Activated CD4-positive, alpha-beta memory T cell treated with anti-CD3 and anti-CD28 coated beads for 36 hours (primary cell): ENCODE measurements around the gene RIPK1. TPM values are rescaled to one million over a fixed set of nuclear protein-coding genes. Genes with fewer than 3 reads are reported as not detected.

Experiments
- CTCF ChIA-PET: fragments of 350-600 bp; sonication (Branson Sonifier 250); formaldehyde crosslinking; loops from one replicate; lab custom pipeline; 2021; ENCODE audit warnings: antibody characterized with exemption, inconsistent platforms; lab: Charles Lee
- POLR2A ChIA-PET: fragments of 350-600 bp; sonication (Branson Sonifier 250); formaldehyde crosslinking; loops from one replicate; lab custom pipeline; 2021; ENCODE audit warnings: antibody characterized with exemption; lab: Charles Lee
- DNase-seq: peaks from one replicate; pipeline ENCODE4 v3.0.0-alpha.2; 2020
- H3K27ac Mint-ChIP-seq: one replicate; pipeline ENCODE4 v1.8.0; 2021; ENCODE audit warnings: mixed read lengths
- H3K27me3 Mint-ChIP-seq: one replicate; pipeline ENCODE4 v1.8.0; 2021; ENCODE audit warnings: mixed read lengths
- H3K36me3 Mint-ChIP-seq: one replicate; pipeline ENCODE4 v1.8.0; 2021; ENCODE audit warnings: mixed read lengths
- H3K4me1 Mint-ChIP-seq: one replicate; pipeline ENCODE4 v1.8.0; 2021; ENCODE audit warnings: low read depth, mixed read lengths
- H3K4me3 Mint-ChIP-seq: one replicate; pipeline ENCODE4 v1.8.0; 2021; ENCODE audit warnings: mild to moderate bottlenecking, mixed read lengths
- H3K9me3 Mint-ChIP-seq: one replicate; pipeline ENCODE4 v1.8.0; 2021; ENCODE audit warnings: mixed read lengths
- intact Hi-C: fragments of 100-400 bp; cut with micrococcal nuclease; formaldehyde crosslinking; loops from one replicate; pipeline ENCODE4 v1.15.1; 2023
- total RNA-seq, 2 experiments: library from RNA; stranded (reverse); gene quantifications; one replicate each; pipeline ENCODE4 v1.2.3, GENCODE V29; 2021

RIPK1 gene
- total RNA-seq, 2 experiments from 2014 or later = 18.5 to 18.6 TPM

DNA sequence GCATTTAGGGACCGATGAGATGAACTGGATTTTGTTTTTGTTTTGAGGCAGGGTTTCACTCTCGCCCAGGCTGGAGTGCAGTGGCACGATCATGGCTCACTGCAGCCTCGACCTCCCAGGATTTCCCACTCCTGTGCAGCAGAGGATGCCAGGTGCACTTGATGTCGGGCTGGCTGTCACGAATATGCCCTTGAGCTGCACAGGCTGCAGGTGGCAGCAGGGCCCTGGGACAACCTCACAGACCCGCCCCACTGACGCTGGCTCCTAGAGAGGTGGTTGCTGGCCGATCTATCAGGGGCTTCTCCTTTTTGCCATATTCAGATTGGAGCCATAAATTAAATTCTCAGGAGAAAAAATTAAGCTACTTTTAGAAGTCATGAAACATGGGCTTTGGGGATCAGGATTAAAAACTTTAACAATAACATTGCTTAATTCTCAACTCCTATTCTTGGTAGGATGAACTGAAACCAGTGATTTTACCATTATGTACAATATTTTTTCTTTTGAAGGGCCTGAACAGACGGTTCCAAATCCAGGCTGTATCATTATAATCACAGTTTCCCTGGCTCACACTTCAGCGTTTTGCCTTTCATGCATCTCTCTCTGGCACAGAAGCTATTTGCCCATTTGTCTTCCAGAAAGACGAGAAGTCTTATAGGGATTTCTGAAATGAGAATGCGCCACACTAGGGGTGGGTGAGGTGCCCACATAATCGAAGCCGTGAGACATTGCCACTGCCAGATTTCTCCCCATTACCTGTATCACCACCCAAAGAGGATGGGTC, 36.2 kb upstream of the RIPK1 start:
- CTCF ChIA-PET = no interaction called here
- intact Hi-C loops = loop anchor here (2.0 kb wide), 1 partner anchor 33 kb away; the partner anchor contains the start of gene NQO2
- Mint-ChIP-seq H3K4me3 (no peak overlapping the region), H3K27ac (no peak overlapping the region), H3K9me3 (no peaks in the 10 kb centered on the region), H3K4me1 (peaks cover 10% of the 10 kb centered on the region), H3K36me3 (no peaks in the 10 kb centered on the region), H3K27me3 (no peaks in the 10 kb centered on the region)
- POLR2A ChIA-PET = no interaction called here
- peak; percentile 39 for DNase-seq

DNA sequence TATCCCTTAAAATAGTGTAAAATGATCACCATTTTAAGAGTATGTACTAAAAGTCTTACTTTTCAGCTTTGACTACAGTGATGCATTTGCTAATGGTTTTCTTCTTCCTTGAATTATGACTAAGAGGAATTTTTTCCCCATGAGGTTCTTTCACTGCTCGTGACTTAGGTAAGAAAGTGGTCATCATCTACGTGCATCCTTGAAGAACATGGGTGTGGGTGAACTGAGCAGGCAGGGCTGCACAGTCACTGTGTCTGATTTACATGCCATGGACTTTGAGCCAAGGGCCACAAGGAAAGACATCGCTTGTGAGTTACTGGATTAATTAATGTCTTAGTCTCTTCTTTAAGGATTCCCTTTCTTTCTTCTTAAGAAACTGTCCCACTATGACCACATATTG, 35.3 kb upstream of the RIPK1 start:
- H3K9me3 Mint-ChIP-seq = no peaks in the 10 kb centered on the region
- H3K36me3 Mint-ChIP-seq = no peaks in the 10 kb centered on the region
- H3K4me3 Mint-ChIP-seq = no peak overlapping the region
- ChIA-PET POLR2A (no interaction called here), CTCF (no interaction called here)
- H3K27ac Mint-ChIP-seq = no peak overlapping the region
- DNase-seq = no peak
- intact Hi-C loops = loop anchor here (2.0 kb wide), 1 partner anchor 34 kb away; the partner anchor contains the start of gene NQO2
- H3K4me1 Mint-ChIP-seq = peaks cover 5% of the 10 kb centered on the region
- H3K27me3 Mint-ChIP-seq = no peaks in the 10 kb centered on the region

DNA sequence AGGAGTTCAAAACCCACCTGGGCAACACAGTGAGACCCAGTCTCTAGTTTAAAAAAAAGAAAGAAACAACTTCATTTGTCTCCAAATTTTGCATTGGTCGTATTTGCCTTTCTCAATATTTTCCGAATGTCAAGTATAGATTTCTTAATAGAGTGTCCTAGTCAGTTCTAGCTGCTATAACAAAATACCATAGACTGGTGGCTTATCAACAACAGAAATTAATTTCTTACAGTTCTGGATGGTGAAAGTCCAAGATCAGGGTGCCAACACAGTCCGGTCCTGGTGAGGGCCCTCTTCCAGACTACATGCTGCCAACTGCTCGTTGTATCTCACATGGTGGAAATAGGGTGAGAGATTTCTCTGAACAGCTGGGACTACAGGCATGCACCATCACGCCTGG, 34.6 kb upstream of the RIPK1 start:
- Mint-ChIP-seq H3K27ac (no peak overlapping the region), H3K4me1 (peaks cover 2% of the 10 kb centered on the region), H3K4me3 (no peak overlapping the region), H3K27me3 (no peaks in the 10 kb centered on the region), H3K36me3 (no peaks in the 10 kb centered on the region), H3K9me3 (no peaks in the 10 kb centered on the region)
- DNase-seq = no peak
- POLR2A ChIA-PET = no interaction called here
- CTCF ChIA-PET = no interaction called here
- intact Hi-C loops = loop anchor here (2.0 kb wide), 1 partner anchor 35 kb away; the partner anchor contains the start of gene NQO2

DNA sequence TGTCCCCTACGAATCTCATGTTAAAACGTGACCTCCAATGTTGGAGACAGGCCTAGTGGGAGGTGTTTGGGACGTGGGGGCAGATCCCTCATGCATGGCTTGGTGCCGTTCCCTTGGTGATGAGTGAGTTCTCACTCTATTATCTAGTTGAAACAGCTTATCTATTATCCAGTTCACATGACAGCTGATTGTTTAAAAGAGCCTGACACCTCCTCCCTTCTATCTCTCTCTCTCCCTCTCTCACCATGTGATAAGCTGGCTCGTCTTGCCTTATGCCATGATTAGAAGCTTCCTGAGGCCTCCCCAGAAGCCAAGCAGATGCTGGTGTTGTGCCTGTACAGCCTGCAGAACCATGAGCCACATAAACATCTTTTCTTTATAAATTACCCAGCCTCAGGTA, 32.9 kb upstream of the RIPK1 start:
- H3K36me3 Mint-ChIP-seq = no peaks in the 10 kb centered on the region
- CTCF ChIA-PET = no interaction called here
- no peak overlapping the region for H3K4me3 Mint-ChIP-seq
- intact Hi-C loops = no loop called here
- POLR2A ChIA-PET = interaction anchor here (0.7 kb wide), 1 partner anchor 45 kb away, joined by 3 read pairs; no protein-coding TSS in a partner anchor
- no peaks in the 10 kb centered on the region for H3K9me3 Mint-ChIP-seq
- DNase-seq = no peak
- H3K27ac Mint-ChIP-seq = no peak overlapping the region
- H3K27me3 Mint-ChIP-seq = no peaks in the 10 kb centered on the region
- peaks cover 2% of the 10 kb centered on the region for H3K4me1 Mint-ChIP-seq

DNA sequence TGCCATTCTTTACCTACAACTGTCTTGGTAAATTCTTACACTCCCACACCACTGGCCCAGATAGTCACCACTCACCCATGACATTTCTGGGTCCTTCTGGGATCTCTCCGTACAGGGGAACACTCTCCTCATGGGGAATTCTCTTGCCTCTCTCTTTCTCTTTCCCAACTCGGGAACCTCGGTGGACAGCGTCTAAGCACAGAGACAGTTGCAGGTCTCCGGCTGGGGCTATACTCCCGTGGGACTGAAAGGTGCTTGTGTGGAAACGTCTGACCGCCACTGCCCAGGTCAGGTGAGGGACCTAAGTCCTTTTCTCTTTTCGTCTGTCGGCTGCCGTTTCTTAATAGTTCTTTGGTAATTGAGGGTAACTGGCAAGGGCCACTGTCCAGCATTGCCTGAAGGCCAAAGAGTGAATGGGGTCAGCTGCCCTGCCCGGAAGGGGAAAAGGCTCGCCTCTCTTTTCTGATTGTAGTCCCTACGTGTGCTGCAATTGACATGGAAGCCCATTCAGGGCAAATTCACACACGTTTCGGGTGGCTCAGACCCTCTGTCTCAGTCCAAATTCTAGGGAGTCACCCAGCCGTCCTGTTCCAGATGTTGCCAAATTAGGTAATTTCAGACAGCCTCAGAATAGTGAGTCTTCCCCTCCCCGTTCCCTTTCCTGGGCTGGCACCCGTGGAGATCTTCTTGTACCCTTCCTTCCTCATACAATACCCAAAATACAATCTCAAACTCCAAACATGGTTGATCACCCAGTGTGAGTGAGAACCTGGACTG, 31.2 kb upstream of the RIPK1 start:
- intact Hi-C loops = no loop called here
- H3K9me3 Mint-ChIP-seq = no peaks in the 10 kb centered on the region
- DNase-seq = no peak
- no peaks in the 10 kb centered on the region for H3K36me3 Mint-ChIP-seq
- H3K27ac Mint-ChIP-seq = no peak overlapping the region
- ChIA-PET CTCF (no interaction called here), POLR2A (no interaction called here)
- no peak overlapping the region for H3K4me3 Mint-ChIP-seq
- H3K27me3 Mint-ChIP-seq = no peaks in the 10 kb centered on the region
- no peaks in the 10 kb centered on the region for H3K4me1 Mint-ChIP-seq

DNA sequence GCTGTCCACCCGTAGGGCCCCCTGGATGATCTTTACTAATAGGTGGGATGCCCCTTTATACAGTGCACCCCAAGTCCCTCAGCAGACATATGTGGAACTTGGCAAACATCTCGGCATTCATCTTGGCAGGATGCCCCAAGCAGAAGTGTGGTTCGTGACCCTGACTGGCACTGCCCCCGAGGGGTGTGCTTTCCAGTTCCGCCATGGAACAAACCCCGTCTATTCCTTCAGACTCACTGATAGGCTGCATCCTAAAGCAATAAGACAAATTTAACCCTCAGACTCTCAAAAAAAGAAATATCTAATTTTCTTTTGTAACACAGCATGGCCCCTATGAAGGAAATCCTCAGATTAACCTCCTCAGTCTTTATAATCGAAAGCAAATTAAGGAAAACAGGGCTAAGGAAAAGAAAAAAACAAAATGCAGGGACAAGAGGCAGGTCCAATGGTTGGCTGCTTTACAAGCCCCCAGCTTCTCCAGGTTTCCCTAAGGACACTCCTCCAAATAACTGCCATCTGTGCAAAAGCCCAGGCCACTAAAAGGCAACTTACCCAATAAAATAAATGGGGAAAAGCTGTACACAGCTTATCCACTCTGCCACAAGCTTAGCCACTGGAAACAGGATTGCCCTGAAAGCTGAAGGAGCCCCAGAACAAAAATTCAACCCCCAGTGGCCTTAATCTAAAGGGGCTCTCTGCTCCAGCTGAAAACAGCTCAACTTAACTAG, 30.5 kb upstream of the RIPK1 start:
- Mint-ChIP-seq H3K4me3 (no peak overlapping the region), H3K27me3 (no peaks in the 10 kb centered on the region)
- POLR2A ChIA-PET = interaction anchor here (1.4 kb wide), 1 partner anchor 12 kb away, joined by 5 read pairs; no protein-coding TSS in a partner anchor

DNA sequence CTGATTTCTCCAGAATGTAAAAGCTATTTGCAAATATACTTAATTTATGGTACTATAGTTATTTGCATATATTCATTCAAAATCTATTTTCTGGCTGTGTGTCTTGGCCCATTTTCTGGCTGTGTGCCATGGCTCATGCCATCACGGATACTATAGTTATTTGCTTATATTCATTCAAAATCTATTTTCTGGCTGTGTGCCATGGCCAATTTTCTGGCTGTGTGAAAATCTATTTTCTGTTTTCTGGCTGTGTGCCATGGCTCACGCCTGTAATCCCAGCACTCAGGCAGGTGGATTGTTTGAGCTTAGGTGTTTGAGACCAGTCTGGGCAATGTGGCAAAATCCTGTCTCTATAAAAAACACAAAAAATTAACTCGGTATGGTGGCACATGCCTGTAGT, 28.9 kb upstream of the RIPK1 start:
- intact Hi-C loops = no loop called here
- no peaks in the 10 kb centered on the region for H3K9me3 Mint-ChIP-seq
- no peaks in the 10 kb centered on the region for H3K27me3 Mint-ChIP-seq
- H3K4me3 Mint-ChIP-seq = no peak overlapping the region
- H3K4me1 Mint-ChIP-seq = no peaks in the 10 kb centered on the region
- H3K27ac Mint-ChIP-seq = no peak overlapping the region
- H3K36me3 Mint-ChIP-seq = no peaks in the 10 kb centered on the region
- DNase-seq = no peak
- CTCF ChIA-PET = interaction anchor here (1.1 kb wide), 1 partner anchor 37 kb away, joined by 3 read pairs; no protein-coding TSS in a partner anchor
- POLR2A ChIA-PET = interaction anchor here (1.1 to 1.4 kb wide), 2 partner anchors 13 to 50 kb away, joined by 4 to 5 read pairs; no protein-coding TSS in a partner anchor

More for the DNA sequence above, 30.5 kb upstream of the RIPK1 start:
- no peaks in the 10 kb centered on the region for H3K36me3 Mint-ChIP-seq
- CTCF ChIA-PET = no interaction called here
- intact Hi-C loops = no loop called here
- no peak overlapping the region for H3K27ac Mint-ChIP-seq
- H3K9me3 Mint-ChIP-seq = no peaks in the 10 kb centered on the region
- no peak for DNase-seq
- H3K4me1 Mint-ChIP-seq = no peaks in the 10 kb centered on the region

DNA sequence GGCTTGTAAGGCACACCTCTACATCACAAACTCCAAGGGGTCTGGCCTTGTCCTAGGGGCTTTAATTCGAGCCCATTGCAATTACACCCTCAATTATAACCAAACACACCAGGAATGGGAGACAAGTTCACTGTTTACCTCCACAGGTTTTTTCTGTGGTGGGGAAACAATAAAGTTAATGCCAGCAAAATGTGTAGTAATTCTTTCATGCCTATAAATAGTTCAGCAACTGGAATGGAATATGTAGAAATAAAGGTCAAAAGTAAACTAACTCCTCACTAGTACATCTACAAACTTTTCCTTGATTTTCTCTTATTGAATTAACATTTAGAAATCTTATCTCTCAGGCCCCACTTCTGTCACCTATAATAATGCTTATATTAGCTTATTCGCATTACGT, 27.1 kb upstream of the RIPK1 start:
- POLR2A ChIA-PET = no interaction called here
- CTCF ChIA-PET = interaction anchor here (1.0 kb wide), 1 partner anchor 40 kb away, joined by 3 read pairs; no protein-coding TSS in a partner anchor

DNA sequence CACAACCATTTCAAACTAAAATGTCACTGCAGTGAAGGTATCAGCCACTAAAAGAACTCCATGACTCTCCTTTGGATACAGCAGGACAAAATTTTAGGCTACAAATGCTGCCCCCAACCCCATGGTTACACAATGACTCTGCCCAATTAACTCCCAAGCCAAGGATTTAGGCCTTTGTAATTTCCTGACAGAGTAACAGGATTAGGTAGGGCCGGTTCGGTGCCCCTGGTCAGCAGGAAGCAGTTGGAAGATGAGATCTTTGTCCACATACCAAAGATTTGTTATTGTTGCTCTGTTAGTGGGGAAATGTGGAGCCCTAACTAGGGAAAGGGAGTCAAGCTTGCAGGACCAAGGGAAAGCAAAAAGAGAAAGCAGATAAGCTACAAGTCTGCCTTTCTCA, 26.7 kb upstream of the RIPK1 start:
- Mint-ChIP-seq H3K36me3 (no peaks in the 10 kb centered on the region), H3K4me3 (no peak overlapping the region), H3K9me3 (no peaks in the 10 kb centered on the region), H3K27me3 (no peaks in the 10 kb centered on the region), H3K27ac (no peak overlapping the region), H3K4me1 (peaks cover 5% of the 10 kb centered on the region)
- DNase-seq = no peak
- intact Hi-C loops = no loop called here
- ChIA-PET POLR2A (no interaction called here), CTCF (interaction anchor here (1.0 kb wide), 1 partner anchor 40 kb away, joined by 3 read pairs; no protein-coding TSS in a partner anchor)

More for the DNA sequence above, 27.1 kb upstream of the RIPK1 start:
- Mint-ChIP-seq H3K4me1 (peaks cover 1% of the 10 kb centered on the region), H3K9me3 (no peaks in the 10 kb centered on the region), H3K36me3 (no peaks in the 10 kb centered on the region), H3K4me3 (no peak overlapping the region), H3K27ac (no peak overlapping the region), H3K27me3 (no peaks in the 10 kb centered on the region)
- intact Hi-C loops = no loop called here
- DNase-seq = no peak

DNA sequence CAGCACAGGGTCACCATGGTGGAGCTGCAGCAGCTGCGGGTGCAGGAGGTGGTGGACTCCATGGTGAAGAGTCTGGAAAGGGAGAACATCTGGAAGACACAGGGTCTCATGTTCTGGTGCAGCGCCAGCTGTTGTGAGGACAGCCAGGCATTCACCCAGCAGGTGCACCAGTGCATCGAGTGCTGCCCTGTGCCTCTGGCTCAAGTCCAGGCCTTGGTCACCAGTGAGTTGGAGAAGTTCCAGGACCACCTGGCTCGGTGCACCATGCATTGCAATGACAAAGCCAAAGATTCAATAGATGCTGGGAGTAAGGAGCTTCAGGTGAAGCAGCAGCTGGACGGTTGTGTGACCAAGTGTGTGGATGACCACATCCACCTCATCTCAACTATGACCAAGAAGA, 22.9 kb upstream of the RIPK1 start:
- DNase-seq = no peak
- no peaks in the 10 kb centered on the region for H3K27me3 Mint-ChIP-seq
- CTCF ChIA-PET = interaction anchor here (0.8 kb wide), 1 partner anchor 43 kb away, joined by 3 read pairs; no protein-coding TSS in a partner anchor
- no peak overlapping the region for H3K4me3 Mint-ChIP-seq
- intact Hi-C loops = no loop called here
- POLR2A ChIA-PET = no interaction called here
- H3K9me3 Mint-ChIP-seq = no peaks in the 10 kb centered on the region
- no peaks in the 10 kb centered on the region for H3K36me3 Mint-ChIP-seq
- no peak overlapping the region for H3K27ac Mint-ChIP-seq
- H3K4me1 Mint-ChIP-seq = peaks cover 8% of the 10 kb centered on the region

DNA sequence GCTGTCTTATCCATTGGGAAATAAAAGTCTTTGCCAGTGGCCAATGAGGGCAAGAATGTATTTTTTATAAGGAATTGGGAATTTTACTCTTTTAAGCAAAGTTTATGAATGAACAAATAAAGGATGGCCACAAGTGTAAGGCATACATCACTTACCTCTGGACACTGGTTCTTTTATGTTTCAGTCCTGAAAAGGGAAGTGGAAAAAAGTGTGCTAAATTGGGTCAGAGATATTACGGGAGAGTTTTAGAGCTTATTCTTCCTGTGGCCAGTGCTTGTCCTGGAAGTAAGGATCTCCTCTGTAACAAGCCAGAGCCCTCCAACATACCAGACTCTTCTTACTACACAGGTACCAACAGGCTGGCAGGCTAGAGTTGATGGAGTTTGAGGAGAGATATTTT, 22.5 kb upstream of the RIPK1 start:
- no peak for DNase-seq
- H3K4me1 Mint-ChIP-seq = peaks cover 8% of the 10 kb centered on the region
- H3K27me3 Mint-ChIP-seq = no peaks in the 10 kb centered on the region
- H3K9me3 Mint-ChIP-seq = no peaks in the 10 kb centered on the region
- no peak overlapping the region for H3K27ac Mint-ChIP-seq
- ChIA-PET CTCF (interaction anchor here (0.6 to 0.8 kb wide), 2 partner anchors 44 to 968 kb away, joined by 3 read pairs; no protein-coding TSS in a partner anchor), POLR2A (no interaction called here)
- intact Hi-C loops = no loop called here
- no peaks in the 10 kb centered on the region for H3K36me3 Mint-ChIP-seq
- H3K4me3 Mint-ChIP-seq = no peak overlapping the region
